ENCODE results near the gene STK32B. TPM values are rescaled to one million over a fixed set of nuclear protein-coding genes. Genes with fewer than 3 reads are reported as not detected.
"Not testable (repeated sequence)": the region's sequence is repeated elsewhere in the genome, so short reads cannot be mapped to it uniquely, and the experiment has no call there.

The STK32B gene
- total and polyA plus RNA-seq, 4 donors, result 0.02 to 0.28 (median 0.08) TPM; not detected in 1

GRCh38 chr4:5165420-5166369 is 114.4 kb downstream of the STK32B start:
- Histone ChIP-seq H3K4me1 (ENCODE audit: control insufficient read depth in 4 of 4, insufficient read depth in 4 of 4, low read length in 3 of 4) (no peaks in the 10 kb centered on the region), H3K27ac (ENCODE audit: low read depth in 1 of 2, low read length in 2 of 2) (no peak overlapping the region), H3K9ac (ENCODE audit: low read depth in 1 of 2, low read length in 2 of 2) (no peak overlapping the region), H3K4me3 (ENCODE audit: low read depth in 1 of 3, low read length in 3 of 3) (no peak overlapping the region), H3K36me3 (ENCODE audit: control insufficient read depth in 4 of 4, insufficient read depth in 3 of 4, low read depth in 1 of 4, low read length in 3 of 4) (no peaks in the 10 kb centered on the region), H3K27me3 (ENCODE audit: control insufficient read depth in 4 of 4, insufficient read depth in 4 of 4, low read length in 3 of 4) (no peaks in the 10 kb centered on the region), H3K9me3 (ENCODE audit: control insufficient read depth in 4 of 4, low read length in 3 of 4) (peaks cover 0 to 2% (median 0%) of the 10 kb centered on the region in 4 donors)
- DNase-seq (ENCODE audit: low spot score), result no peak
- 68% methylated on average over 29 of the region's 29 CpGs for WGBS
- TF ChIP-seq, protein P1, sequence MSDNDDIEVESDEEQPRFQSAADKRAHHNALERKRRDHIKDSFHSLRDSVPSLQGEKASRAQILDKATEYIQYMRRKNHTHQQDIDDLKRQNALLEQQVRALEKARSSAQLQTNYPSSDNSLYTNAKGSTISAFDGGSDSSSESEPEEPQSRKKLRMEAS (IDR thresholded peaks at IDR 0.05), result no peak

- no peaks in the 10 kb centered on the region for H3K27me3 ChIP-seq (ENCODE audit: control insufficient read depth in 4 of 4, insufficient read depth in 4 of 4, low read length in 3 of 4)
- no peak overlapping the region for H3K4me3 ChIP-seq (ENCODE audit: low read depth in 1 of 3, low read length in 3 of 3)
- no peak overlapping the region for H3K9ac ChIP-seq (ENCODE audit: low read depth in 1 of 2, low read length in 2 of 2)
- peaks cover 0 to 2% (median 0%) of the 10 kb centered on the region in 4 donors for H3K9me3 ChIP-seq (ENCODE audit: control insufficient read depth in 4 of 4, low read length in 3 of 4)
- DNase-seq (ENCODE audit: low spot score), result no peak
- no peak for TF ChIP-seq FOXA2 (IDR thresholded peaks at IDR 0.05)
- no peak for TF ChIP-seq REST (IDR thresholded peaks at IDR 0.05)
- no peak for TF ChIP-seq HNF4A (conservative IDR thresholded peaks at IDR 0.05)
- TF ChIP-seq ZBTB33 (IDR thresholded peaks at IDR 0.05), result no peak
- TF ChIP-seq, protein P1 (IDR thresholded peaks at IDR 0.05), result no peak
- no peak for TF ChIP-seq NR2F2 (IDR thresholded peaks at IDR 0.05)
- no peak for TF ChIP-seq SP1 (IDR thresholded peaks at IDR 0.05)
- no peak for TF ChIP-seq TAF1 (conservative IDR thresholded peaks at IDR 0.05)
- TF ChIP-seq YY1 (IDR thresholded peaks at IDR 0.05), result no peak
- H3K36me3 ChIP-seq (ENCODE audit: control insufficient read depth in 4 of 4, insufficient read depth in 3 of 4, low read depth in 1 of 4, low read length in 3 of 4), result no peaks in the 10 kb centered on the region
- no peaks in the 10 kb centered on the region for H3K4me1 ChIP-seq (ENCODE audit: control insufficient read depth in 4 of 4, insufficient read depth in 4 of 4, low read length in 3 of 4)
- H3K27ac ChIP-seq (ENCODE audit: low read depth in 1 of 2, low read length in 2 of 2), result no peak overlapping the region
- WGBS, result 79% methylated on average over 4 of the region's 4 CpGs
Measured at GRCh38 chr4:5166377-5166776, 115.1 kb downstream of the STK32B start.

- TF ChIP-seq, protein P2, sequence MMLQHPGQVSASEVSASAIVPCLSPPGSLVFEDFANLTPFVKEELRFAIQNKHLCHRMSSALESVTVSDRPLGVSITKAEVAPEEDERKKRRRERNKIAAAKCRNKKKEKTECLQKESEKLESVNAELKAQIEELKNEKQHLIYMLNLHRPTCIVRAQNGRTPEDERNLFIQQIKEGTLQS (IDR thresholded peaks at IDR 0.05), result no peak
- TF ChIP-seq, protein P1 (IDR thresholded peaks at IDR 0.05), result no peak
- TF ChIP-seq REST (IDR thresholded peaks at IDR 0.05), result no peak
- H3K9ac ChIP-seq (ENCODE audit: low read depth in 1 of 2, low read length in 2 of 2), result no peak overlapping the region
- 73% methylated on average over 5 of the region's 5 CpGs for WGBS
- no peaks in the 10 kb centered on the region for H3K27me3 ChIP-seq (ENCODE audit: control insufficient read depth in 4 of 4, insufficient read depth in 4 of 4, low read length in 3 of 4)
- H3K9me3 ChIP-seq (ENCODE audit: control insufficient read depth in 4 of 4, low read length in 3 of 4), result peaks cover 0 to 2% (median 0%) of the 10 kb centered on the region in 4 donors
- H3K36me3 ChIP-seq (ENCODE audit: control insufficient read depth in 4 of 4, insufficient read depth in 3 of 4, low read depth in 1 of 4, low read length in 3 of 4), result no peaks in the 10 kb centered on the region
- no peaks in the 10 kb centered on the region for H3K4me1 ChIP-seq (ENCODE audit: control insufficient read depth in 4 of 4, insufficient read depth in 4 of 4, low read length in 3 of 4)
- no peak for DNase-seq (ENCODE audit: low spot score)
- H3K27ac ChIP-seq (ENCODE audit: low read depth in 1 of 2, low read length in 2 of 2), result no peak overlapping the region
- H3K4me3 ChIP-seq (ENCODE audit: low read depth in 1 of 3, low read length in 3 of 3), result no peak overlapping the region
Measured at GRCh38 chr4:5168891-5169290, 117.6 kb downstream of the STK32B start.

DNA sequence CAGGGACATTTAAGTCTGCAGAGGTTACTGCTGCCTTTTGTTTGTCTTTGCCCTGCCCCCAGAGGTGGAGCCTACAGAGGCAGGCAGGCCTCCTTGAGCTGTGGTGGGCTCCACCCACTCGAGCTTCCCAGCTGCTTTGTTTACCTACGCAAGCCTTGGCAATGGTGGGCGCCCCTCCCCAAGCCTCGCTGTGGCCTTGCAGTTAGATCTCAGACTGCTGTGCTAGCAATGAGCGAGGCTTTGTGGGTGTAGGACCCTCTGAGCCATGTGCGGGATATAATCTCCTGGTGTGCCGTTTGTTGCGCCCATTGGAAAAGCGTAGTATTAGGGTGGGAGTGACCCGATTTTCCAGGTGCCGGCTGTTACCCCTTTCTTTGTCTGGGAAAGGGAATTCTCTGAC is 124.6 kb downstream of the STK32B start:
- not testable (repeated sequence) for H3K27ac ChIP-seq (ENCODE audit: low read depth in 1 of 2, low read length in 2 of 2); H3K4me1 ChIP-seq (ENCODE audit: control insufficient read depth in 4 of 4, insufficient read depth in 4 of 4, low read length in 3 of 4); H3K9me3 ChIP-seq (ENCODE audit: control insufficient read depth in 4 of 4, low read length in 3 of 4); DNase-seq (ENCODE audit: low spot score); H3K4me3 ChIP-seq (ENCODE audit: low read depth in 1 of 3, low read length in 3 of 3); H3K27me3 ChIP-seq (ENCODE audit: control insufficient read depth in 4 of 4, insufficient read depth in 4 of 4, low read length in 3 of 4); H3K36me3 ChIP-seq (ENCODE audit: control insufficient read depth in 4 of 4, insufficient read depth in 3 of 4, low read depth in 1 of 4, low read length in 3 of 4); H3K9ac ChIP-seq (ENCODE audit: low read depth in 1 of 2, low read length in 2 of 2)
- 89% methylated on average over 11 of the region's 11 CpGs for WGBS

All from liver (tissue), 9 donors.